GM19025 (cell line): ENCODE measurements around the gene RAMP2.

Experiments
- ATAC-seq: cut with Tn5 transposase; IDR thresholded peaks from one replicate; pipeline ENCODE4 v1.9.1; 2021; ENCODE audit warnings: mild to moderate bottlenecking, low read depth, moderate library complexity; ENCODE audit not compliant: unreplicated experiment

RAMP2 gene

DNA sequence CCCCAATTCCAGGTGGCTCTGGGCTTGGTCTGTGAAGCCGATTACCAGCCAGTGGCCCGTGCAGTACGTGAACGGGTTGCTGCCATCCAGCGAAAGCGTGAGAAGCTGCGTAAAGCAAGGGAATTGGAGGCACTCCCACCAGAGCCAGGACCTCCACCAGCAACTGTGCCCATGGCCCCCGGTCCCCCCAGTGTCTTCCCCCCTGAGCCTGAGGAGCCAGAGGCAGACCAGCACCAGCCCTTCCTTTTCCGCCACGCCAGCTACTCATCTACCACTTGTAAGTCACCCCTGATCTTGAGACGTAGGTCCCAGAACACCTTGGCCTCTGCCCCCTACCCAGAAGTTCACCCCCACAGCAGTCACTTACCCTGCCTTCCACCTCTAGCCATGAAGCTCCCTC, 26.2 kb downstream of the RAMP2 start:
- no peak for ATAC-seq

DNA sequence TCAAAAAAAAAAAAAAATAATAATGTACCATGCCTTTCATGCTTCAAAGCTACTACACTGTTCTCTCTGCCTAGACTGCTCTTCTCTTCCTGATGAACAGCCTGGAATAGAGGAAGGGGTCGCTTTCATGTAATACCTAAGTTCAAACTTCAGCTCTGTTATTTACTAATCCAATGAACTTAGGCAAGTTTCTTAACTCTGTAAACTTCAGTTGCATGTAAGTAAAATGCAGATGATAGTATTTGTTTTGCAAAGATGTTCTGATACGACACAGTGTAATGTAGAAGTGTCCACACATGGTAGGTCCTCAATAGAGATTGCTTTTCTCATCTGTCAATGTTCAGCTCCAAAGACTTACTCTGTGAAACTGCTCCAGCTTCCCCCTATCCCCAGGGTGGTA, 30.9 kb downstream of the RAMP2 start:
- no peak for ATAC-seq

DNA sequence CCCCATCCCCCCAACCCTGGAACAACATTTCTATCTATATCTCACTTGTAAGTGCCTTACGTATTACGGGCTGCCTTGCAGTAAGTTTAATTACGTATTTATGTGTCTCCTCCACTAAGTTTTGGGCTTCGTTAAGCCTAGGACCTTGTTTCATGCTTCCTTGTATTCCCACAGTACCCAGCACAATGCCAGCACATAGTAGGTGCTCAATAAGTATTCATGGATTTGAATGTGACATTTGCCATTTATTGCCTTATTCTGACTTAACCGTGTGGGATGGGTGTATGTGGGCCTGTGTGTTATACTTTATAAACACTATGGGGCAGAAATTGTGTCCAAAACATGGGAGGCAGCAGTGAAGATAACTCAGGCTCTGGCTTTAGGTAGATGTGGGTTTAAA, 31.5 kb downstream of the RAMP2 start:
- ATAC-seq, result no peak

DNA sequence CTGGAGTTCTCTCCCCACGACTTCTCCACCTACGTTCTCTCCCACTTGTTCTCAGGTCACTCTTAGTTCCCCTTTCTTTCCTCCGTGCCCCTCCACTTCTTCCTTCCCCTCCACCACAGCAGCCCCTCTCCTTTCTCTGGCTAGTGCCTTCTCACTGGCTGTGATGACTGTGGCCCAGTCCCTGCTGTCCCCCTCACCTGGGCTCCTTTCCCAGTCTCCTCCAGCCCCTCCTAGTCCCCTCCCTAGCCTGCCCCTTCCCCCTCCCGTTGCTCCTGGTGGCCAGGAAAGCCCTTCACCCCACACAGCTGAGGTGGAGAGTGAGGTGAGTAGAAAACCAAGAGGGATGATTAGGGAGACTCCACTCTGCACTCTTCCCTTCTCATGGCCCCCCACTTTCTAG, 34.0 kb downstream of the RAMP2 start:
- no peak for ATAC-seq

DNA sequence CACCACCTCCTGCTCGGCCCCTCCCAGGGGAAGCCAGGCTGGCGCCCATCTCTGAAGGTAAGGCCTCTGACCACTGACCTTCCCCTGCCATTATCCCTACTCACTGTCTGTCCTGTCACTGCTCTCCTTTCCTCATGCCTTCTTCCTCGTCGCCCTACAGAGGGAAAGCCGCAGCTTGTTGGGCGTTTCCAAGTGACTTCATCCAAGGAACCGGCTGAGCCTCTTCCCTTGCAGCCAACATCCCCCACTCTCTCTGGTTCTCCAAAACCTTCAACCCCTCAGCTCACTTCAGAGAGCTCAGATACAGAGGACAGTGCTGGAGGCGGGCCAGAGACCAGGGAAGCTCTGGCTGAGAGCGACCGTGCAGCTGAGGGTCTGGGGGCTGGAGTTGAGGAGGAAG, 34.4 kb downstream of the RAMP2 start:
- ATAC-seq, result no peak

DNA sequence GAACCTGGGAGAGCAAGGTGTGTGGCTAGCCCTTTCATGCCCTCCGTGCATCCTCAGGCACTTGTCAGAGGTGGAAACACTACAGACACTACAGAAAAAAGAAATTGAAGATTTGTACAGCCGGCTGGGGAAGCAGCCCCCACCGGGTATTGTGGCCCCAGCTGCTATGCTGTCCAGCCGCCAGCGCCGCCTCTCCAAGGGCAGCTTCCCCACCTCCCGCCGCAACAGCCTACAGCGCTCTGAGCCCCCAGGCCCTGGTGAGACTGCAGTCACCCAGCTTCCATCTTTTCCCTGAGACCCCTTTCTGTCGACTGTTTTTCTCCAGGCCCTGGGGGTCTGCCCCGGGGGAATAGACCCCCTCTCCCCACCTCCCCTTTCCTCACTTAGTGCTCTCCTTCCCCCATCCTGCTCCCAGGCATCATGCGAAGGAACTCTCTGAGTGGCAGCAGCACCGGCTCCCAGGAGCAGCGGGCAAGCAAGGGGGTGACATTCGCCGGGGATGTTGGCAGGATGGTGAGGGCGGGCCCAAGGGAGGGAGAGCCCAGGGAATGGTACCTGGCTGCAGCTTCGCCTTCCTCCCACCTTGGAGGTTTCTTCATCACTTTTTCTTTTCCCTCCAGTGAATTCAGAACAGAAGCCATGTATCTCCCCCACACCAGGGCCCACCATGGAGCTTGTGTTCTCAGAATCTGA, 35.2 kb downstream of the RAMP2 start:
- no peak for ATAC-seq

DNA sequence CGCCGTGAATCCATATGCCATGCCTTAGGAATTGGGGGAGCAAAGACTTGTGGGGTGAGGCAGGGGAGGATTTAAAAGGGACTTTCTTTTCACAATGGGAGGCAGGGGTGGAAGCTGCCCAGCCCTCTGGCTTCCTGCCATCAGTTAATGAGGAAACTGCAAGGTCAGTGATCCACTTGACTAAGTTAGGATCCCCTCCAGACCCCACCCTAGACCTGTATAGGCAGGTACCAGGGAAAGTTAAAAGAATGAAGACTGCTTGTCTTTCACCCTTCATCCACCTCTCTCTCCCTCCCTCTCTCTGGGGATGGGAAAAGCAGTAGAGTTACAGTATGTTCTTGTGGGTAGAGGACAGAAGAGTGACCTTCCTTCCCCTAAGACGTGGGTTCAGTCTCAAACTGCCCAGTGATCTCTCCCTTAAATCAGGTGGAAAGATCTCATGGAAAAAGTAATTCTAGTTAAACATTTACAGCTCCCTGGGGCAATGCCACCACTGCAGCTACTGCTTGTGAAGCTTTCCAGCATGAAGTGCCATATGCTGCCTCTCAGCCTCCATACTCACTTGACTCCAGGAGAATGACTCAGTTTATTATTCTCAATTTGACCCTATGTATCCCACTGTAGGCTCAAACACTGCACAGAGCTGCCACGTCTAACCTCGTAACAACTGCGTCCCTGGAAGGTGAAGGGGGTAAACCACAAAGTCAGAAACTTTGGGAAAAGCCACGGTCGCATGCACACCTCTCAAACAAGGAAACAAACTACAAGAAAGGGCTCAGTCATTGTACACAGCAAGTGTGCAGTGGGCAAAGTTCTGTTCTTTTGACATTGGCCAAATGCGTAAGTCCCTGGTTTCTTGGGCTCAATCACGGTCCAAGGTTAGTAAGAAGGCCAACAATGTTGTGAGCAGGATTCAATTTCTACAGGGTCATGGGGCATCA, 36.3 kb downstream of the RAMP2 start:
- no peak for ATAC-seq

DNA sequence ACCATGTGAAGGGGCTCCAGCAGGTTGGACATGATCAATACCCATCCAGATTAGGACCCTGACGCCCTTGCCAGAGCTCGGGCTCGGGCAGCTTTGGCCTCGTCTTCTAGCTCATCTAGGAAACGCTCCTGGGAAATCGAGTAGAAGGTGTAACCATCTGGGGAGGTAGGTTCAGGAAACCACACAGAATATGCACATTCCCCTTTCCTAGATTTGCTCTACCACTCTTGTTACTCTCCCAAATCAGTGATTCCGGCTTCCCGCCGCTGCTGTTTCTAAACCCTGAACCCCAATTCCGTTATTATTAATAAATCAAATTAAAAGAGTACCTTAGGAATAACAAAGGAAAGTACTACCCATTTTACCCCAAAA, 37.0 kb downstream of the RAMP2 start:
- no peak for ATAC-seq

DNA sequence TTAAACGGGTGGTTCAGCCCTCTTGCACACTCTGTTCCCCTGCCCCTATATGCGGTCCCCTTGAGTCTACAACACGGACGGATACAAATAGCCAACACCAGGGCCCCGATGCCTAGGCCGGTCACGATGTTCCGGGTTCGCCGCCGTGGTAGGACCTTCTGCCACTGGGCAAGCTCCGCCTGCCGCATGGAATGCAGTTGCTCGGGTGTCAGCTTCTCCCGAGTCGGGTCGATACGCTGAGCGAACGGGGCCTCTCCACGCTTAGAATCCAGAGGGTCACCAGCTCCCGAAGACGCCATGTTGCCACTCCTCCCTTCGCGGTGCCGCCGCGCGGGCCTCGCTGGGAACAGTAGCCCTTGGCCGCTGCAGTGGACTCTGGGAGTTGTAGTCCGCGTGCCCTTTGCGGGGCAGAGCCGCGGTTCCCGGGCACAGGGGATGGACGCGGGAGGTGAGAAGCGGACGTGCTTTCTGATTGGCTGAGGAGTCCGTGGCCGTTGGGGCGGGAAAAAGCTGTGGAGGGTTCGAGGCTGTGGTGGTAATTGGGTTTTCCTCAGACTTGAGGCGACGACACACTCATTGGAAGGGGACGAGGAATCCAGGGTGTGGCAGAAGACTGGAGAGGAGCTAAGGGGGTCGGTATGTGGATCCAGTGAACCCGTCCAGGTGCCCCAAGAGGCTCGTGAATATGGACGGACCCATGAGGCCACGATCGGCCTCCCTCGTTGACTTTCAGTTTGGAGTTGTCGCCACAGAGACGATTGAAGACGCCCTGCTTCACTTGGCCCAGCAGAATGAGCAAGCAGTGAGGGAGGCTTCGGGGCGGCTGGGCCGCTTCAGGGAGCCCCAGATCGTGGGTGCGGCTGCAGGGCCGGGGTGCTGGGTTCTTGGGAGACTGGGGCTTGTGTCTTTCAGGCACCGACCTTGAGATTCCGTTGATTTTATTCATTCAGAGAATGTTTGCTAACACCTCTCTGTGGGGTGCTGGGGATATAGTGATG, 37.7 kb downstream of the RAMP2 start, which contains the start of the genes CNTD1 and COA3:
CNTD1 (plus strand) TSS at position 479 of the 998 bp plus-strand sequence; CDS start at position 686, 207 bp downstream.
COA3 (minus strand) TSS at position 322 of the 998 bp plus-strand sequence; CDS start at position 299, 23 bp downstream.
- peak; percentile 87 for ATAC-seq

DNA sequence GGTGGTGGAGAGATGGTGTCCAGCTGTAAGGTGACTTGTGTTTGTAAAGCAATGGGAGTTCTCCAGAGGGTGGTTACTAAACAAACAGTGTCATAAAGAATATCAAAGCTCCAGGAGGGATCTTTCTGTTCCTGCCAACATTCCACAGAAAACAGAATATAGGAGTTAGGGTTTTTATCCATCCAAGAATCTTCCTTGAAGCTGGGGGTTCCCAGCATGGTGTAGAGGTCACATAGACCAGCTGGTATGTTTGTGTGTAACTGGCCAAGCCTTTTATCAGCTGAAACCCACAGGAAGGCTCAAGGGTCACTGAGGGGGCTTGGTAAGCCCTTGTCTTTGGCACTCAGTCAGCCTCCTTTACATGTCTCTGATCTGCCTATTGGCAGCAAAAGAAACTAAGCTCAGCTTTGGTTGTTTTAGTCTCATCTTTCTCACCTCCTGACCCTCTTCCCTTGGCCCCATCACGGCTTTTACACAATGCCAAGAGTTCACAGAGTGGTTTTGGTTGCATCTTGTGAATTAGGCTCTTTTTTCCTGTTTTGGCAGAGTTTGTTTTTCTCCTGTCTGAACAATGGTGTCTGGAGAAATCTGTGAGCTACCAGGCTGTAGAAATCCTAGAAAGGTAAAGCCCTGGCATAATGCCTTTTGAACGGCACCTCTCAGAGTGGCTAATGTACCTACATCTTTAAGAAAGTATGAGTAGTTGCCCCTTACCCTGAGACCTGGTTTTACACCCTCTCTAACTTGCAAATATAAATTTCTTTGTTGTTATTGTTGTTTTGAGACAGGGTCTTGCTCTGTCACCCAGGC, 42.3 kb downstream of the RAMP2 start:
- no peak for ATAC-seq

DNA sequence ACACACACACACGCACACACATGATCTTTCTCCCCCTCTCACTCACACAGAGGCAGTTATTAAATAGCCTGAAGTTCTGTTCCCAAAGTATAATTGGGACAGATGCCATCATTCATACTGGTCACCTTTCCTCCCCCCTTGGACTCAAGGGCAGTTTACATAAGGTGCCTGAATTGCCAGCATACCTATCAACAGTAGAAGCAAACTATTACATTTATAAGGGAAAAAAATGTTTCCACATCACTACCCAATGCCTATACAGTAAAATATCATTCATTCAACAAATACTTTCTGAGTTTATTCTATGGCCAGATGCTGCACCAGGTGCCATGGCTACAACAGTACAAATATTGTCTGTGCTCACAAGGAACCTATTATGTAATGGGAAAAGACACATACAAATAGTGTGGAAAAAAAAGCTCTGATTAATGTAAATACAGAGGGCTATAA, 43.9 kb downstream of the RAMP2 start:
- no peak for ATAC-seq

DNA sequence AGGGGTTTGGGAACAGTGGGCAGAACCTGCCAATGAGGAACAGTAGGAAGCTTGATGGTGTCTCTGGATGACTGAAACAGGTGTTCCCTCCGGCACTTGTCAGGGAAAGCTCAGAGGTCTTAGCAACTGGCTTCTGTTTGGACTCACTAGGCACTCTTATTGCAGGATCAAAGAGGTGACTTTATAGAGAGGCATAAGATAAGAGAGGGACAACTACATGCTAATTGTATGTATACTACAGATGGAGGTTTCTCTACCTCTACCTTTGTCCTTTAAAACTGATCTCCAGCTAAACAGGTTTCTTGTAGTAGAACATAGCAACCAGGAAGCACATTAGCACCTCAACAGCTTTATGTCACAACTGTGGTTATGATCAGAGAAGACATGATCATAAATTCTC, 45.2 kb downstream of the RAMP2 start:
- no peak for ATAC-seq

DNA sequence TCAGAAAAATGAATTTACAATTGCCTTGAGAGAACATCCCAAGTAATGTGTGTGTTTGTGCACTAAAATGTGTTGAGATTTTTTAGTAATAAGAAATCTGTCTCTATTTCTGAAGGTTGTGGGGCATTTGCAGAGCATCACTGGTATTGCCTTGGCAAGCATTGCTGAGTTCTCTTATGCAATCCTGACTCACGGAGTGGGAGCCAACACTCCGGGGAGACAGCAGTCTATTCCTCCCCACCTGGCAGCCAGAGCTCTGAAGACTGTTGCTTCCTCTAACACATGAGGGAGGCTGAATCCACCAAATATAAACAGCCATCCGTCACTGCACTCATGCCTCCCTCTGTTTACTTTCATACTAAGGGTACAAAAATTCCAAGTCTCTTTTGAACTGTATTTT, 48.2 kb downstream of the RAMP2 start:
- no peak for ATAC-seq
